Keratinocyte (primary cell): Measurements from ENCODE around the gene NXPH2.

Source experiments
- EZH2 ChIP-seq: IDR thresholded peaks from one replicate; pipeline ENCODE4 v1.6.1; 2012; ENCODE audit warnings: inconsistent platforms, mild to moderate bottlenecking, low read length, moderate library complexity
- TF ChIP-seq, protein P1 (sequence below), 3 experiments: IDR thresholded peaks in 1 of 3; conservative IDR thresholded peaks in 1 of 3; optimal IDR thresholded peaks in 1 of 3; 2 replicates in 2 of 3; 3 replicates in 1 of 3; pipeline versions ENCODE3 to v1.5.1; 2011; ENCODE audit warnings: low read length in 3 of 3, mild to moderate bottlenecking in 3 of 3, moderate library complexity in 2 of 3, control low read depth in 1 of 3, inconsistent platforms in 1 of 3; ENCODE audit not compliant: insufficient read depth in 2 of 3; ENCODE audit errors: extremely low read depth in 1 of 3

DNA sequence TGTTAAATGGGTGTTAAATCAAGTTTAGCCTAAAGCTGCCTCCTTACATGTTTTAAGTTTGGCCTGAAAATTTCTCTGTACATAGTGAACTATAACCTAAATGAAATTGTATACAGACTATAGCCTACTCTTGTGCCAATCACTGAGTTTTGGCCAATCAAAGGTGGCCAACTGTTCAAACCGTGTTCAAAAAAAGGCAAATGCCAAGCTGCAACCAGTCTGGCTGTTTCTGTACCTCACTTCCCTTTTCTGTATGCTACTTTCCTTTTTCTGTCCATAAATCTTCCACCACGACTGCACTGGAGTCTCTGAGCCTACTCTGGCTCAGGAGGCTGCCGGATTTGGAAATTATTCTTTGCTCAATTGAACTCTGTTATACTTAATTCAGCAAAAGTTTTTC, 157.6 kb downstream of the NXPH2 start:
- TF ChIP-seq, protein P1, sequence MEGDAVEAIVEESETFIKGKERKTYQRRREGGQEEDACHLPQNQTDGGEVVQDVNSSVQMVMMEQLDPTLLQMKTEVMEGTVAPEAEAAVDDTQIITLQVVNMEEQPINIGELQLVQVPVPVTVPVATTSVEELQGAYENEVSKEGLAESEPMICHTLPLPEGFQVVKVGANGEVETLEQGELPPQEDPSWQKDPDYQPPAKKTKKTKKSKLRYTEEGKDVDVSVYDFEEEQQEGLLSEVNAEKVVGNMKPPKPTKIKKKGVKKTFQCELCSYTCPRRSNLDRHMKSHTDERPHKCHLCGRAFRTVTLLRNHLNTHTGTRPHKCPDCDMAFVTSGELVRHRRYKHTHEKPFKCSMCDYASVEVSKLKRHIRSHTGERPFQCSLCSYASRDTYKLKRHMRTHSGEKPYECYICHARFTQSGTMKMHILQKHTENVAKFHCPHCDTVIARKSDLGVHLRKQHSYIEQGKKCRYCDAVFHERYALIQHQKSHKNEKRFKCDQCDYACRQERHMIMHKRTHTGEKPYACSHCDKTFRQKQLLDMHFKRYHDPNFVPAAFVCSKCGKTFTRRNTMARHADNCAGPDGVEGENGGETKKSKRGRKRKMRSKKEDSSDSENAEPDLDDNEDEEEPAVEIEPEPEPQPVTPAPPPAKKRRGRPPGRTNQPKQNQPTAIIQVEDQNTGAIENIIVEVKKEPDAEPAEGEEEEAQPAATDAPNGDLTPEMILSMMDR (optimal IDR thresholded peaks at IDR 0.05 in 1 of 3, IDR thresholded peaks at IDR 0.05 in 1 of 3, conservative IDR thresholded peaks at IDR 0.05 in 1 of 3; ENCODE audit: extremely low read depth in 1 of 3, insufficient read depth in 2 of 3, low read length in 3 of 3): no peak
- no peak for TF ChIP-seq EZH2
